T1000 (cell line): ENCODE results near the gene ZBTB24.

Experiments
- DNase-seq: peaks from one replicate; lab custom pipeline; 2025; ENCODE audit warnings: mixed read lengths; lab: John Stamatoyannopoulos, UW

The ZBTB24 gene

DNA sequence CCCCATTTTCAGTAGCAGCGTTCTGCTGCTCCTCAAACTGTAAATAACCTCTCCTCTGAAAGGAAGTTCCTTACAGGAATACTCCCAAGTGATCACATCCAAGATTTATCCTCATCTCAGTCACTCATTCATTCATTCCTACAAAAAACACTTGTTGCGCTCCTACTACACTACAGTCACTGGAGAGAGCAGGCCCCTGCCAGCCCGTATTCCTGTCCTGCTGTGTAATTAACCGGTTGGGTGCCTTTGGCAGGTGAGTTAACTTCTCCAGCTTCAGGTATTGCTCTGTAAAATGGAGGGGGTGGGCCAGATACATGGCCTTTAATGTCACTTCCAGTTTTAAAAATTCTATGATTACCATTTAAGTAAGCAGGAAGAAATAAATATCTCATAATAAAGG is 15.0 kb upstream of the ZBTB24 start:
- no peak for DNase-seq

DNA sequence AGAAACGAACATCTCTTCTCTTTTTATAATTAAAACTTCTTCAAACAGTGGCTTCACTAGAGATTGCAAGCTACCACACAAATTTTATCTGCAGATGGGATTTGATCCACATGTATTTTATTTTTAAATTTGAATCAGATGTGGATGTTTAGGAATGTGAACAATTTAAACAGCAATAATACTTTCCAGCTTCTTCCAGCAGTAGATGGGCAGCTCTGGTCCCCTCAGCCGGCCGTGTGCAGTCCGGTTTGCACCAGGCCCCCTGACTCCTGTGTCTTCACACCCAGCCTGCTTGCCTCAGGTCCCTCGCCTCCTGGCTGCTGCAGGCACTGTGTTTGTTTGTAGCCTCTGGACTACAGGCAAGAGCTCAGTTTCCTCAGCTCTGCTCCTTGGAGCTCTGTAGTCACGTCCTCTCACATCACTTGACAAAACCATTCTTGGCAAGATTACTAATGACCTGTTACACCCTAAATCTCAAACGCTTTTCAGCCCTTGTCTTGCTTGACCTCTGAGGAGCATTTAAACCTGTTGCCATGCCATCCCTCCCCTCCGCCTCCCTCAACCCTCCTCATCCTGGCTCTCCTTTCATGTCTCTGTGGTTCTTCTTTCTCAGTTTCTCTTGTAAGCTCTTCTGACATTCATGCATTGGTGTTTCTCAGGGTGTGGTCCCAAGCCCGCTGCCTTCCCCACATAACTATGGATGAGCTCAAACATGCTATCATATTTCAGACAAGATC is 13.2 kb upstream of the ZBTB24 start:
- no peak for DNase-seq

DNA sequence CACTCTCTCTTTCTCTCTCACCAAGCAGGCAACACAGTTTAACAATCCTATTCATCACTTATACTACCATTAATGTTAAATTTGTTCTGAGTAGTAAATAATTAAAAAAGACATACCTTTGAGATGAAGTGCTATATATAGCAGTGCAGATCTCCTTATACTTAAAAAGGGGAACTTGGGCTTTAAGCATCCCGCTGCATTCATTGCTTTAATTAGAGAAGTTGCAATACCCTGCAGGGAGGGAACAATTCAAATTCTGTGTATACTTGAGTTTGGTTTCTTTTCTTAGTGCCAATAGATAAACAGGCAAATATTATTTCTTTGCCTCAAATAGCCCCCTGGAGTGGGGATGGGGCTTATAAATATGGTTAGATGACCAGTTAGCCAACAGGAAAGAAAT is 10.8 kb upstream of the ZBTB24 start:
- DNase-seq, result no peak

DNA sequence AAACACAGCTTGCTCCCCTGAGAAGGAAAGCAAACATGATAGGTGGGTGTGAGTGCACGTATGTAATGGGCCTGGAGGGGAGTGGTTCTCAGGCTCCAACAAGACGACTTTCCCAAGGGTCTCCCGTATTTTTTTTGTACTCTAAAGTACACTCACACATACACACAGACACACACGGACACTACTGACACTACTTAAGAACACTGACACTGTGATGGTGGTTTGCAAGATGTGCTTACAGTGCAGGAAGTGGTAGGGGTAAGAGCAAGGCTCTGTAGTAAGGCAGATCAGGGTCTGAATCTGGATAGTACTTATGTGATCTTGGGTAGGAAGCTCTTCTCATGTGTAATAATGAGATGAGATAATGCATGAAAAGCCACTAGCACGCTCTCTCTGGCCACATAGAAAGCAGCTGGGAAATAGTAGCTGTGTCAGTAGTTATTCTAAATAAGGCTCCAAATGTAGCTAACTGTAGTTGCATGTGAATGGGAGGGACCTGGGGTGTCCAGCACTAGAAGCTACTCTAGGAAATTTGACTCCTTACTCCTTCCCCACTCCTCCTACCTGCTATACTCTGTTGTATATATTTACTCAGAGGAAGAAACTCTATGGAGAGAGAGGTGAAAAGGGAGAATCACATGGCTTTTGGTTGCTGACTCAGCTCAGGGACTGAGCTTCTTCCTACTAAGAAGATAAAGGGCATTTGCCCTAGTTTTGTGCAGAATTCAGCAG is 8.4 kb upstream of the ZBTB24 start:
- no peak for DNase-seq

DNA sequence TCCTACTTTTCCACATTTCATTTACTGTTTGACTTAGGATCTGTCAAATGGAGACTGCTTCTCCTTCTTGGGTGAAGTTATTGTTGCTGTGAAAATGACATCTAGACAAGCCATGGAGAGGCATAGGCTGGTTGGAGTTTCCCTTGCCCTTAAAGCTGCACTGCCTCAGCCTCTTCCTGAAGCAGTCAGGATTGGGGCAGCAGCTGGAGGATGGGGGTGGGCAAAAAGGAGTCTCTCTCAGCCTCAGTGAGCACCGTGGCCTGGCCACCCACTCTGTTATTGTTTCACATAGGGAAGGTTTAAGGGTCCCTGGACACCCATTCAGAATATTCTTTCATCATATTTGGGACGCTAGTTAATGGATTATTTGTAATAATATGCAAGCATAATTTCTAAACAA is 7.7 kb upstream of the ZBTB24 start:
- no peak for DNase-seq

DNA sequence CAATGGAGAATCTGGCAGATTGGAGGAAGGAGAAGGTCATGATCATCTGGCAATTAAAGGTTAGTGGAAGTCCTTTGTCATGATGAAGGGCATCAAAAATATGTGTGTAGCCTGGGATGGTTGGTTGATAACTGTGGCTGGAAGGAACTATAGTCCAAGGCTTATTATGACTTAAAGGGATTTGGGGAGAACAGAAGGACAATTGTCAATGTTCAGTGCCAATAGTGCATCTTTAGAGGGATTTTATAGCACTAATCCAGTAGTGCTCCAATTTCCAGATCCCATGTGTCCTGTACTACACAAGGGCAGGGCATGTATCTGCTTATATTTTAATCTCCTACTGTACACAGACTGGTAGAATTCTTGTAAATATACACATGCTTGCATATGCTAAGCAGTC is 5.0 kb upstream of the ZBTB24 start:
- DNase-seq, result no peak

DNA sequence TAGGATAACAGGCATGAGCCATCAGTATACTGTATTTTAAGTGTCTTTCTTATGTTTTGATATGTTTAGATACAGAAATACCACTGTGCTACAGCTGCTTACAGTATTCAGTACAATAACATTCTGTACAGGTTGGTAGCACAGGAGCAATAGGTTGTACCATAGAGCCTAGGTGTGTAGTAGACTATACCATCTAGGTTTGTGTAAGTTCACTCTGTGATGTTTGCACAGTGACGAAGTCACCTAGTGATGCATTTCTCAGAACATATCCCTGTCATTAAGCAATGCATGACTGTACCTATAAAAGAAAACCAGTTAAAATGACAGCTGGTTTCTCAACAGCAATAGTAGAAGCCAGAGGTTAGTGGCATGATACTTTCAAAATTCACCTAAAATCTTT is 3.0 kb upstream of the ZBTB24 start:
- DNase-seq, result no peak

DNA sequence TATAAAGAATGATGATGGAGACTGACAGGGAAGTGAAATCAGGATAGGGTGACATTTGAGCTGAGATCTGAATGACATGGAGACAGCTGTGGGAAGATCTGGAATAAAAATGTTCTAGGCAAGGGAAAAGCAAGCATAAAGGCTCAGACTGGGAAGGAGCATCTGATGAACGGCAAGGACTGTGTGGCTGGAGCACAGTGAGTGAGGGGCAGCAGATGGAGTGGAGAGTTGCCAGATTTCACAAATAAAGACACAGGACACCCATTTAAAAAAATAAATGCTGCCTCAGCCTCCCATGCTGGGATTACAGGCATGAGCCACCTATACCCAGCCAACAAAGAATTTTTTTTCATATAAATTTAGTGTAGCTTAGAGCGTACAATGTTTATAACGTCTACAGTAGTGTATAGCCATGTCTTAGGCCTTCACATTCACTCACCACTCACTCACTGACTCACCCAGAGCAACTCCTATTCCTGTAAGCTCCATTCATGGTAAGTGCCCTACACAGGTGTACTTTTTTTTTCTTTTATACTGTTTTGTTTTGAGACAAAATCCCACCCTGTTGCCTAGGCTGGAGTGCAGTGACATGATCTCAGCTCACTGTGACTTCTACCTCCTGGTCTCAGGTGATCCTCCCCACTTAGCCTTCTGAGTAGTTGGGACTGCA is 2.4 kb upstream of the ZBTB24 start:
- DNase-seq, result no peak

DNA sequence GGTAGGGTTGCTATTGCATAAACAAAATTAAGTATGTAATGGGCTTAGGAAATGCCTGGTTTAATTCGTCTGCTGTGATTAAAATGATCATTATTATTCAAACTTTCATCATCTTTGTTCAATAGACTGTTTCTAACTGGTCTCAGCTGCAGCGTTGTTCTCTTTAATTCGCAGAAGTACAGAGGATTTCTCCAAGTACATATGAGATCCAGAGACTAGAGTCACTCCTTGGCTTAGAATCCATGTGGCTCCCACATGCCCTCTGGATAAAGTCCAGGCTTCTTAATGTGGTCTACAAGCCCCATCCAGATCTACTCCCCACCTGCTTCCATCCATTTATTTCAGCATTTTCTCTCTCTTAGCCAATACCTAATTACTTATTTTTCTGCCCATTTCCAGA is 1.1 kb upstream of the ZBTB24 start:
- DNase-seq, result no peak

DNA sequence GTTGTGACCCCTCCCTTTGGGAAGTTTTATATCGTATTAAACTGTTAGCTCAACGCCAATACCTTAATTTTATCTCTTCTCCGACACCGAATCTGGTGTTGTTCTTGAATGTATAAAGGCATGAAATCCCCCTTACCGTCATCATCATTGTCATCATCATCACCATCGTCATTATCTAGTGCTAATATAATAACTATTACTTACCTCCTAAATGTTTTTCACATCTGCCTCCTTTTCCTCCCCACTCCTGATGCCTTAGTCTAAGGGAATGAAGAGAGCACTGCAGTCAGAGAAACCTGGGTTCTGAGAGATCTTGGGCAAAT is 677 bp upstream of the ZBTB24 start:
- no peak for DNase-seq

DNA sequence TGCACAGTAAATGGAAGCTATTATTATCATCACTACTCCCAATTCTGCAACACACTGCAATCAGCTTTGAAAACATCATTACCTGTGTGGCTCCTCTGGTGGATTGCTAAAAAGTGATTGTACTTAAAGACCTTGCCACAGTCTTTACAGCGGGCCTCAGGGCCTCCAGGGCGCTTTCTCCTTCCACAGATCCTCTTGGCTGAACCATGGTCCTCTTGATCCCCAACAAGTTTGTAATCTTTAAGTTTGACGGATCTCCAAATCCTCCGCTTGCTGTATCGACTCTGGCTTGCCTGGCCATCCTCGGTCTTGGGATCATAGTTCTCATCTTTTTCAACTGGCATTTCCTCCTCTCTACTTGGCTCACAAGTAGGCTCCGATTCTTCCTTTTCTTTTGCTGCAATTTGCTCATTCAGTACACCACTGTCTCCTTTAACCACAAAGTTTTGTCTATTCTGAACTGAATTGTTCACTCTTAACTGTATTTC is 2.0 kb downstream of the ZBTB24 start:
- no peak for DNase-seq

DNA sequence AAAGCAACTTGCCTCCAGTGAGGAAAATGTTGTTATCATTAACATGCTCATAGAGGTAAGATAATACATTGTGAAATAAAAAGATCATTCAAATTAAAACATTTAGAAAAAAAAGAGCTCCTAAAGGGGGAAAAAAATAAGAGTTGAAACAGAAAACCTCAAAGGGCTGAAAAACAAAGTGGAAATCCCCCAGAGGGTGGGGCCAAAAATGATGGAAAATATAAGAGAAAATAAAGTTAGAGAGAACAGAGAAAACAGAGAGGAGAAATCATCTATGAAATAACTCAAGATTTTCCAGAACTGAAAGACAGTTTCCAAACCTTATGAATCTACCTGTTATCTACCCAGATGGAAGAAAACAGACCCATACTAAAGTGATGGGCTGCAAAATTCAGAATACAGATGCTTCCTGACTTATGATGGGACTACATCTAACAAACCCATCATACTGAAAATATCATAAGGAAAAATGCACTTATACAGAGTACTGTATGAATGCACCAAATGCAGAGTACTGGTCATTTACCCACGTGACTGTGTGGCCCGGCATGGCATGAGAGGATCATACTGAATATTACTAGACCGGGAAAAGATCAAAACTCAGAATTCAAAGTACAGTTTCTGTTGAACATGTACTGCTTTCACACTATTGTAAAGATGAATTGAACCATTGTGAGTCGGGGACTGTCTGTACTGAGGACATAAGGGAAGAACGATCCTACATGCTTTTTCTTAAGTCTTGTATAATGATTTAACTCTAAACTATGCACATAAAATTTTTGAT is 4.0 kb downstream of the ZBTB24 start:
- no peak for DNase-seq

DNA sequence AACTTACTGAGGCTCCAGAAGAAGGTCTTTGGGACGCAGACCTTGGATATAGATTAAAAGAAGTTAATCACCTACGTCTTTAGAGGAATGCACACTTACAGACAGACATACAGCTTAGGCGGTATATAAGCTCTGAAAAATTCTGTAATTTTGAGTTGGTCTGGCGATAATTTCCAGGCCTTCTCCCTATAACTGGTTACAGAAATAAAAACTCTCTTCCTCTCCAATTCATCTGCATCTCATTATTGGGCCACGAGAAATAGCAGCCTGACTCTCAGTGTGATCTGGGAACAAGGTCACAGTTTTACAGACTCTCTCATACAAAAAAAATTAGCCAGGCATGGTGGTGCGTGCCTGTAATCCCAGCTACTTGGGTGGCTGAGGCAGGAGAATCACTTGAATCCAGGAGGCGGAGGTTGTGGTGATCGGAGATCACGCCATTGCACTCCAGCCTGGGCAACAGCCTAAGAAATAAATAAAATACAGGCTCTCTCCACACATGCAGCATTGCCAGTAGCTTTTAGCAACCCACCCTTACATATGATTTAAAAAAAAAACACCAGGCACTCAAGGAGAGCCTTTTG is 4.7 kb downstream of the ZBTB24 start:
- DNase-seq, result no peak

DNA sequence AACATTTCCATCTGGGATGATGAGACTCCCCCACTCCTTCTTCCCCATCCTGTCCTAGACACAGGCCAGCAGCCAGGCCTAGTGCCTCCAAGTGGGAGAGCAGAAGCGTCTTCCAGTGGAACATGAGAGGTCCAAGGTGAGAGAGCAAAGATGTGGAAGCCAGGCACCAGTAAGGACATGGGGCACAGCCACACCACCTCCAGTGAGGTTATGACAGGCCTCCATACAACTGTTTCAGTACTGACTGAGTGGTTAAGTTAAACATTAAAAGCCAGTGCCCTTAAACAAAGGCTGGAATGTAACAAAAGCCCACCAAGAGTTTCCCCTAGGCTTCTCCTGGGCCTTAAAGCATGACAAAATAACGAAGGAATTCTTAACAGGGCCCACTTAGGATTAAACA is 5.3 kb downstream of the ZBTB24 start:
- DNase-seq, result no peak

DNA sequence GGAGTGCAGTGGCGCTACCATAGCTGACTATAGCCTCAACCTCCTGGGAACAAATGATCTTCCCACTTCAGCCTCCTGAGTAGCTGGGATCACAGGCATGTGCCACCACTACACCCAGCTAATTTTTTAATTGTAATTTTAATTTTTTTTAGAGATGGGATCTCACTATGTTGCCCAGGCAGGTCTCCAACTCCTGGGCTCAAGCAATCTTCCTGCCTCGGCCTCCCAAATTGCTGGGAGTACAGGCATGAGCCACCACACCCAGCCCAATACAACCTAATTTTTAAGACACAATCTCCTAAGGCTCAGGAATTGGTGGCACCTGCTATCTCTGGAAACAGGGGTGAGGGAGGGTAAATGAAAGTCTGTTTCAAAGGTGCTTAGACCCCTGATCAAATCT is 5.8 kb downstream of the ZBTB24 start:
- DNase-seq, result no peak

DNA sequence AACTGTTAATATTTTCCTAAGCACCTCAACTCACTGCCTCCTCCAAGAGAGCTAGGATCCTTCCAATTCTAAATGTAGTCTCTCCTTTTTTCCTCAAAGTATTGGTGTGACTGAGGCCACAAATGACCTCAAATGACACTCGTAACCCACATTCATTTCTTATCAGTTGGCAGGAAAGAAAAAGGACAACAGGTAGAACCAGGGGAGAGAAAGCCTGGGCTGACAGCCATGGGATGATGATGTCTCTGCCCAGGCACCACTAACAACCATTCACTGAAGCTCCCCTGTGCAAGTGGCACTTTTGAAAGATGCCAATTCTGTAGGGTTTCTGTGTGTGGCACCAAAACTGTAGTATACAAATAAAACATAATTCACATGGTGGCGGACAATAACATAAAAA is 7.4 kb downstream of the ZBTB24 start:
- no peak for DNase-seq

DNA sequence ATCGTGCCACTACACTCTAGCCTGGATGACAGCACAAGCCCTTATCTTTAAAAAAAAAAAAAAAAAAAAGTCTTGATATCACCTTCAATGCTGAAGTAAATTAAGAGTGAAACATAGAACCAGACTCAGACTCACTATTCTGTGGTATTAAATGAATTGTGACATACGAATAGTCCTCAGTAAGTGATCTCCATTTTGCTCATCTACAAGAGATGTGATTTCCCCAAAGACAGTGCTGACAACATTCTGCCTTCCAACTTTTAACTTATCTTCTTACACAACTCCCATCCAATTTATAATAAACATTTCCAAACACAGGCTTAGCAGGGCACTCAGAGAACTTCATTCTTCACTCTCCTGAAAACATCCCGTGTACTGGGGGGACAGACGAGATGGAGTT is 8.0 kb downstream of the ZBTB24 start:
- no peak for DNase-seq

DNA sequence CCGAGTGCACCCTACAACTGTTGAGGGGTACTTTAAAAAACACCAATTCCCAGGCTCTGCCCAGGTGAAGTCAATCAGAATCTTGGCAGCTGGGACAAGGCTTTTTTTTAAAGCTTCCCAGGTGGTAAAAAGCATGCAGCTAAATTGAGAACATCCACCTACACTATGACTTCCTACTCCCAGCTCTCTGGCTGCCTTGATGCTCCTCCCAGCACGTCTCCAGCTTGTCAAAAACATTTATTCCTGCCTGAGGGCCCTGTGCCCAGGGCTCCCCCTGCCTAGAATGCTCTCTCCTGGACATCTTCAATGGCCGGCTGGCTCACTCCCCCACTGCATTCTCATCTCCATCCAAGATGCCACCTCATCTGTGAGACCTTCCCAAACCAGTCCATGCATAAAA is 9.9 kb downstream of the ZBTB24 start:
- DNase-seq, result no peak

DNA sequence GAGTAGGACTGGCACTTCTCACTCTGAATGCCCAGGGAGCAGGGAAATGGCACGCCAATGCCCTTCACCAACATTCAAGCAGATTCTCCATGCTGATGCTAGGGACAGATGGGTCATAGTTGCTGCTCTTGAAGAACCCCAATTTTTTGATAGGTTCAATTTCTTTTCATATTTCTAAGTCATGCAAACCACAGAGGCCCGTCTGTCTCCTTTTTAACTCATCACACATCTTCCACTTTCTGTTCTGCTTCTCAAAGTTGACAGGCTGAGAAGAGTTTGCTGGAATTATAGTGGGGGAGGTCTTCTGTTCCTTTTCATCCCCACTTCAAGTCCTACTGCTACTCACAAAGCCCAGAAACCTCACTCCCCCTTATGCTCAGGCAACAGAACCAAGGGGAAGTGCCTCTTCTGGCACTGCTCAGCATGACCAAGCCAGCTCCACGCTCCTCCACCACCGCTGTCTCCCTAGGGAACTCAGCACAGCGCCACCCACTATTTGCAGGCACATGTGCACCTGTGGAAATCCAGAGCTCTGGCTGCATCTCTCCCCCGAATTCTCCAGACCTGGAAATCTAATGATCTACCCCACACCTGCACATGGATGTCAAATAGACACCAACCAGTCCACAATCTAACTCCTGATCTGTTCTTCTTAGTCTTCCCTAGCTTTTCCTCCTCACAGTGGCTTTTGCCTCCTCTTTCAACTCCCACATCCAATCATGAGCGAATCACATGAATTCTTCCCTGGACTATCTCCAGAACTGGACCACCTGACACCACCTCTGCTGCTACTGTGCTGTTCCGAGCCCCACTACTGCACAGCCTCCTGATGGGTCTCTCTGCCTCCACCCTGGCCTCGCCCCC is 10.7 kb downstream of the ZBTB24 start:
- DNase-seq, result no peak

DNA sequence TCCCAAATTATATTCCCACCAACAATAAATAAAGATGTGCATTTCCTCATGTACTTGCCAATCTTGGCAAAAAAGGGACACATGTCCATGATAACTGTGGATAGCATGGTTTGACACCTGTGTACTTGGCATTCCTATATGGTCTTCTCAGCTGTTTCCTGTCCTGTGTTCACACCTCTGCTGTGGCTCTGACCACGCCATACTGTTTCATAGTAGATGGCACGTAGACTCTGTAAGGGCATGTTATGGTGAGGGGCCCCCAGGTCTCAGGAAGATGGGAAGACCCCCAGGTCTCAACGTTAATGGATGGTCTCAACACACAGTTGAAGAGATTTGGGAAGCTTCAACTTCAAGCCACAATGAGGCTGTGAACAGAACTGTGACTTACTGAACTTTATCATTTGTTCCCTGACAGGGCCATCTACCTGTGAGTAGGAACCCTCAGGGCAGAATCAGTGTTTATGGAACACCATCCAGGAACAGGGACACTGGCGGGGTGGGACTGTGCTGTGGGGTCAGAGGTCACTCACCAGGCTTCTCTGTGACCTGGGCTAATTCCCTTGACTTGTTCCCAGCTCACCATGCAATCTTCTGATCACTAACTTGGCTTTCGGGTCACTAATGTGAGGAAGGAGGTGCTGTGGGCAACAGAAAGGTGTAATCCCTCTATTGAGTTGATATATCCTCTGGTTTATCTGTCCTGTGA is 11.8 kb downstream of the ZBTB24 start:
- DNase-seq, result no peak
